Panc1 (cell line): ENCODE results near the gene LHFPL3. TPM values are rescaled to one million over a fixed set of nuclear protein-coding genes. Genes with fewer than 3 reads are reported as not detected.

ENCODE experiments used
- ATAC-seq: fragments of 200-7000 bp; cut with Tn5 transposase; 2 replicates; pipeline ENCODE4 v1.9.1; 2020; ENCODE audit warnings: mild to moderate bottlenecking, moderate library complexity
- BruUV-seq: library from RNA; stranded (reverse); fragments of 400-500 nt; replicated peaks from 2 replicates; lab custom pipeline; 2021; lab: Mats Ljungman, UMichigan
- CTCF ChIA-PET: fragments of 300-600 bp; sonication (Branson Sonifier 250); formaldehyde crosslinking; loops from one replicate; lab custom pipeline; 2022; ENCODE audit warnings: antibody characterized with exemption; lab: Charles Lee
- POLR2A ChIA-PET: fragments of 300-600 bp; sonication (Branson Sonifier 250); formaldehyde crosslinking; loops from one replicate; lab custom pipeline; 2022; ENCODE audit warnings: antibody characterized with exemption; lab: Charles Lee
- DNase-seq: peaks from one replicate; pipeline ENCODE4 v3.0.0-alpha.2; 2010; ENCODE audit warnings: low read depth, low spot score
- H3K27ac ChIP-seq: 2 replicates; pipeline ENCODE4 v1.5.1; 2011; ENCODE audit warnings: mild to moderate bottlenecking, low read length, inconsistent platforms
- H3K27me3 ChIP-seq: fragments of 200-500 bp; sonication (Bioruptor generic); 2 replicates; pipeline ENCODE4 v1.6.0; 2014; ENCODE audit warnings: low read length, inconsistent platforms; ENCODE audit not compliant: control insufficient read depth, insufficient read depth
- H3K36me3 ChIP-seq: fragments of 200-500 bp; sonication (Bioruptor generic); 2 replicates; pipeline ENCODE4 v1.5.1; 2014; ENCODE audit warnings: inconsistent platforms, mild to moderate bottlenecking, low read length, moderate library complexity; ENCODE audit not compliant: control insufficient read depth, insufficient read depth
- H3K4me1 ChIP-seq: 2 replicates; pipeline ENCODE4 v1.5.1; 2011; ENCODE audit warnings: inconsistent platforms, mild to moderate bottlenecking, low read length, moderate library complexity; ENCODE audit not compliant: control insufficient read depth, insufficient read depth
- H3K4me3 ChIP-seq, 2 experiments: 2 replicates each; pipeline ENCODE4 v1.5.1; 2011 to 2012; ENCODE audit warnings: low read depth in 2 of 2, low read length in 2 of 2, mild to moderate bottlenecking in 2 of 2, inconsistent platforms in 1 of 2, moderate library complexity in 1 of 2
- H3K9me3 ChIP-seq: fragments of 200-500 bp; sonication (Bioruptor generic); 2 replicates; pipeline ENCODE4 v1.5.1; 2014; ENCODE audit warnings: low read depth, mild to moderate bottlenecking, inconsistent platforms, low read length, moderate library complexity; ENCODE audit not compliant: control insufficient read depth, insufficient read depth
- POLR2AphosphoS5 ChIP-seq: IDR thresholded peaks from 2 replicates; pipeline ENCODE4 v1.6.1; 2012; ENCODE audit warnings: mild to moderate bottlenecking, low read depth, low read length, moderate library complexity
- SIN3A ChIP-seq: IDR thresholded peaks from 2 replicates; pipeline ENCODE4 v1.6.1; 2012; ENCODE audit warnings: low read depth, mild to moderate bottlenecking, low read length, moderate library complexity, borderline replicate concordance; ENCODE audit not compliant: insufficient read depth
- TCF7L2 ChIP-seq: IDR thresholded peaks from 2 replicates; pipeline ENCODE4 v1.6.1; 2011; ENCODE audit warnings: mild to moderate bottlenecking, low read depth, low read length, inconsistent platforms
- in situ Hi-C: cut with HindIII; loops from 2 replicates; pipeline ENCODE4 v1.10.0; 2016; ENCODE audit warnings: low sequenced_read_pairs, low pct_unique_long_range_greater_than_20kb
- intact Hi-C: fragments of 100-400 bp; cut with micrococcal nuclease; formaldehyde crosslinking; loops from one replicate; pipeline ENCODE4 v1.10.0; 2022; ENCODE audit not compliant: unreplicated experiment
- total RNA-seq: library from RNA; stranded (reverse); gene quantifications from one replicate; pipeline ENCODE4 v1.2.1, GENCODE V29; 2021; ENCODE audit not compliant: unreplicated experiment
- TF ChIP-seq, protein P1 (sequence below): fragments of 450-650 bp; IDR thresholded peaks from 2 replicates; pipeline ENCODE4 v1.5.1; 2017; ENCODE audit warnings: mild to moderate bottlenecking
- TF ChIP-seq, protein P2 (sequence below), 2 experiments: IDR thresholded peaks; 2 replicates each; pipeline ENCODE4 v1.6.1; 2011 to 2012; ENCODE audit warnings: low read depth in 2 of 2, control low read depth in 1 of 2, low read length in 1 of 2, mild to moderate bottlenecking in 1 of 2, moderate library complexity in 1 of 2; ENCODE audit not compliant: insufficient read depth in 1 of 2

Gene LHFPL3
- total RNA-seq, 1 experiment from 2014 or later = not detected

DNA sequence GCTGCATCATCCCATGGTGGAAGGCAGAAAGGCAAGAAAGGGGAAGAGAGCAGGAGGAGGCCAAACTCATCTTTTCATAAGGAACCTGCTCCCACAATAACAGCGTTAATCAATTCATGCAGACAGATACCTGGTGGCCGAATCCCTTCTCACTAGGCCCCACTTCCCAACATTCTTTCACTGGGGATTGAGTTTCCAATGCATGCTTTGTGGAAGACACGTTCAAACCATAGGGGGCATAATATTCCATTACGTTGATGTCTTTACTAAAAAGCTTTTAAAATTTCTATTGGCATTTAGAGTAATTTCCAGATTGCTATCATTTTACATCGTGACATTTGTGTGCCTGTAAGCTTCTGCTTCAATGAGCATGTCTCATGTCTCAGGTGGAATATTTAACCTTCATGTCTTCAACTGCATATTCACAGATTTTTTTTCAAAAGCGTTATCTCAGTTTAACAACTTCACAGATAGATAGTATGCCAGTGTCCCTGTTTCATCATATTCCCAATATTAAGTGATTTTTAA lies 88.5 kb downstream of the LHFPL3 start:
- ATAC-seq = no peak
- TF ChIP-seq TCF7L2 (no peak), POLR2AphosphoS5 (no peak), SIN3A (no peak)
- TF ChIP-seq, protein P1, sequence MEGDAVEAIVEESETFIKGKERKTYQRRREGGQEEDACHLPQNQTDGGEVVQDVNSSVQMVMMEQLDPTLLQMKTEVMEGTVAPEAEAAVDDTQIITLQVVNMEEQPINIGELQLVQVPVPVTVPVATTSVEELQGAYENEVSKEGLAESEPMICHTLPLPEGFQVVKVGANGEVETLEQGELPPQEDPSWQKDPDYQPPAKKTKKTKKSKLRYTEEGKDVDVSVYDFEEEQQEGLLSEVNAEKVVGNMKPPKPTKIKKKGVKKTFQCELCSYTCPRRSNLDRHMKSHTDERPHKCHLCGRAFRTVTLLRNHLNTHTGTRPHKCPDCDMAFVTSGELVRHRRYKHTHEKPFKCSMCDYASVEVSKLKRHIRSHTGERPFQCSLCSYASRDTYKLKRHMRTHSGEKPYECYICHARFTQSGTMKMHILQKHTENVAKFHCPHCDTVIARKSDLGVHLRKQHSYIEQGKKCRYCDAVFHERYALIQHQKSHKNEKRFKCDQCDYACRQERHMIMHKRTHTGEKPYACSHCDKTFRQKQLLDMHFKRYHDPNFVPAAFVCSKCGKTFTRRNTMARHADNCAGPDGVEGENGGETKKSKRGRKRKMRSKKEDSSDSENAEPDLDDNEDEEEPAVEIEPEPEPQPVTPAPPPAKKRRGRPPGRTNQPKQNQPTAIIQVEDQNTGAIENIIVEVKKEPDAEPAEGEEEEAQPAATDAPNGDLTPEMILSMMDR = no peak
- TF ChIP-seq, protein P2, sequence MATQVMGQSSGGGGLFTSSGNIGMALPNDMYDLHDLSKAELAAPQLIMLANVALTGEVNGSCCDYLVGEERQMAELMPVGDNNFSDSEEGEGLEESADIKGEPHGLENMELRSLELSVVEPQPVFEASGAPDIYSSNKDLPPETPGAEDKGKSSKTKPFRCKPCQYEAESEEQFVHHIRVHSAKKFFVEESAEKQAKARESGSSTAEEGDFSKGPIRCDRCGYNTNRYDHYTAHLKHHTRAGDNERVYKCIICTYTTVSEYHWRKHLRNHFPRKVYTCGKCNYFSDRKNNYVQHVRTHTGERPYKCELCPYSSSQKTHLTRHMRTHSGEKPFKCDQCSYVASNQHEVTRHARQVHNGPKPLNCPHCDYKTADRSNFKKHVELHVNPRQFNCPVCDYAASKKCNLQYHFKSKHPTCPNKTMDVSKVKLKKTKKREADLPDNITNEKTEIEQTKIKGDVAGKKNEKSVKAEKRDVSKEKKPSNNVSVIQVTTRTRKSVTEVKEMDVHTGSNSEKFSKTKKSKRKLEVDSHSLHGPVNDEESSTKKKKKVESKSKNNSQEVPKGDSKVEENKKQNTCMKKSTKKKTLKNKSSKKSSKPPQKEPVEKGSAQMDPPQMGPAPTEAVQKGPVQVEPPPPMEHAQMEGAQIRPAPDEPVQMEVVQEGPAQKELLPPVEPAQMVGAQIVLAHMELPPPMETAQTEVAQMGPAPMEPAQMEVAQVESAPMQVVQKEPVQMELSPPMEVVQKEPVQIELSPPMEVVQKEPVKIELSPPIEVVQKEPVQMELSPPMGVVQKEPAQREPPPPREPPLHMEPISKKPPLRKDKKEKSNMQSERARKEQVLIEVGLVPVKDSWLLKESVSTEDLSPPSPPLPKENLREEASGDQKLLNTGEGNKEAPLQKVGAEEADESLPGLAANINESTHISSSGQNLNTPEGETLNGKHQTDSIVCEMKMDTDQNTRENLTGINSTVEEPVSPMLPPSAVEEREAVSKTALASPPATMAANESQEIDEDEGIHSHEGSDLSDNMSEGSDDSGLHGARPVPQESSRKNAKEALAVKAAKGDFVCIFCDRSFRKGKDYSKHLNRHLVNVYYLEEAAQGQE (IDR thresholded peaks at IDR 0.05; ENCODE audit: insufficient read depth in 1 of 2, low read depth in 2 of 2, low read length in 1 of 2) = no peak
- intact Hi-C loops = no loop called here
- BruUV-seq = no TSS peak
- no peak overlapping the region for H3K27ac ChIP-seq
- ChIA-PET CTCF (no interaction called here), POLR2A (no interaction called here)
- H3K4me1 ChIP-seq = no peaks in the 10 kb centered on the region
- no peak for DNase-seq
- no peaks in the 10 kb centered on the region for H3K27me3 ChIP-seq
- no peaks in the 10 kb centered on the region for H3K9me3 ChIP-seq
- H3K4me3 ChIP-seq = no peak overlapping the region
- no peaks in the 10 kb centered on the region for H3K36me3 ChIP-seq
- in situ Hi-C loops = no loop called here

GRCh38 chr7:104431930-104432329 lies 103.5 kb downstream of the LHFPL3 start:
- Histone ChIP-seq H3K4me1 (no peaks in the 10 kb centered on the region), H3K36me3 (no peaks in the 10 kb centered on the region), H3K9me3 (no peaks in the 10 kb centered on the region), H3K4me3 (no peak overlapping the region), H3K27me3 (no peaks in the 10 kb centered on the region), H3K27ac (no peak overlapping the region)
- no peak for DNase-seq
- no peak for ATAC-seq
- TF ChIP-seq, protein P2 (IDR thresholded peaks at IDR 0.05; ENCODE audit: insufficient read depth in 1 of 2, low read depth in 2 of 2, low read length in 1 of 2) = no peak
- TF ChIP-seq, protein P1 = no peak
- no peak for TF ChIP-seq TCF7L2
- no peak for TF ChIP-seq SIN3A
- no peak for TF ChIP-seq POLR2AphosphoS5
- in situ Hi-C loops (no loop called here), intact Hi-C loops (no loop called here)
- BruUV-seq = no TSS peak
- POLR2A ChIA-PET = no interaction called here
- CTCF ChIA-PET = no interaction called here
